Activated CD4-positive, alpha-beta T cell treated with anti-CD3 and anti-CD28 coated beads for 36 hours (primary cell): ENCODE data around the gene BMPER. TPM values are rescaled to one million over a fixed set of nuclear protein-coding genes. Genes with fewer than 3 reads are reported as not detected.
A peak's percentile ranks its signal among the peaks of the same experiment; 100 is the strongest.

ENCODE experiments used
- ATAC-seq: fragments of 200-7000 bp; cut with Tn5 transposase; one replicate; pipeline ENCODE4 v1.10.0; 2021; ENCODE audit warnings: mild to moderate bottlenecking, moderate library complexity
- CTCF ChIA-PET: fragments of 350-600 bp; sonication (Branson Sonifier 250); formaldehyde crosslinking; loops from one replicate; lab custom pipeline; 2021; ENCODE audit warnings: antibody characterized with exemption; lab: Charles Lee
- POLR2A ChIA-PET: fragments of 350-600 bp; sonication (Branson Sonifier 250); formaldehyde crosslinking; loops from one replicate; lab custom pipeline; 2021; ENCODE audit warnings: antibody characterized with exemption, inconsistent platforms; lab: Charles Lee
- DNase-seq: peaks from one replicate; pipeline ENCODE4 v3.0.0-alpha.2; 2020
- H3K27ac Mint-ChIP-seq: one replicate; pipeline ENCODE4 v1.8.0; 2021; ENCODE audit warnings: mixed read lengths
- H3K27me3 Mint-ChIP-seq: one replicate; pipeline ENCODE4 v1.8.0; 2021; ENCODE audit warnings: mixed read lengths
- H3K36me3 Mint-ChIP-seq: one replicate; pipeline ENCODE4 v1.8.0; 2021; ENCODE audit warnings: low read depth, mixed read lengths
- H3K4me1 Mint-ChIP-seq: one replicate; pipeline ENCODE4 v1.8.0; 2021; ENCODE audit warnings: mixed read lengths
- H3K4me3 Mint-ChIP-seq: one replicate; pipeline ENCODE4 v1.8.0; 2021; ENCODE audit warnings: mild to moderate bottlenecking, moderate library complexity, mixed read lengths
- H3K9me3 Mint-ChIP-seq: one replicate; pipeline ENCODE4 v1.8.0; 2021; ENCODE audit warnings: low read depth, mixed read lengths
- intact Hi-C, 2 experiments: fragments of 100-400 bp; cut with DNase I in 1 of 2; cut with micrococcal nuclease in 1 of 2; formaldehyde crosslinking; loops; one replicate each; pipeline versions ENCODE4 v1.14.2 to v1.15.1; 2022 to 2024; cut with DNase I, micrococcal nuclease
- total RNA-seq, 2 experiments: library from RNA; stranded (reverse); gene quantifications; one replicate each; pipeline ENCODE4 v1.2.3, GENCODE V29; 2021

Gene BMPER
- total RNA-seq, result not detected

GRCh38 chr7:33905389-33906032 lies at the start of gene BMPER:
Gene BMPER, plus strand, starts transcription at chr7:33905539. Its CDS starts 75 bp downstream, at chr7:33905614.
- ATAC-seq, result peak; percentile 48
- Mint-ChIP-seq H3K4me3 (peak within 1 kb of the TSS; percentile 59), H3K36me3 (no peaks in the 10 kb centered on the region), H3K4me1 (peaks cover 9% of the 10 kb centered on the region), H3K9me3 (no peaks in the 10 kb centered on the region), H3K27me3 (peaks cover 53% of the 10 kb centered on the region), H3K27ac (no peak within 1 kb of the TSS)
- peak; percentile 55 for DNase-seq
- POLR2A ChIA-PET, result no interaction called here
- CTCF ChIA-PET, result interaction anchor here (2.3 kb wide), 1 partner anchor 10 kb away, joined by 18 read pairs; no protein-coding TSS in a partner anchor
- intact Hi-C loops, result loop anchor here in 1 of 2 experiments (10.0 kb wide), 1 partner anchor 1349 kb away; the partner anchor contains the start of gene TBX20

GRCh38 chr7:33861947-33862346 lies 43.4 kb upstream of the BMPER start:
- H3K9me3 Mint-ChIP-seq, result no peaks in the 10 kb centered on the region
- ChIA-PET CTCF (no interaction called here), POLR2A (no interaction called here)
- no peak for DNase-seq
- no peaks in the 10 kb centered on the region for H3K36me3 Mint-ChIP-seq
- no peak overlapping the region for H3K4me3 Mint-ChIP-seq
- no peak overlapping the region for H3K27ac Mint-ChIP-seq
- ATAC-seq, result no peak
- no peaks in the 10 kb centered on the region for H3K4me1 Mint-ChIP-seq
- peaks cover 5% of the 10 kb centered on the region for H3K27me3 Mint-ChIP-seq
- intact Hi-C loops, result no loop called here

- Mint-ChIP-seq H3K27me3 (peaks cover 5% of the 10 kb centered on the region), H3K27ac (no peak overlapping the region), H3K4me3 (no peak overlapping the region), H3K36me3 (no peaks in the 10 kb centered on the region), H3K4me1 (no peaks in the 10 kb centered on the region), H3K9me3 (no peaks in the 10 kb centered on the region)
- DNase-seq (no peak), ATAC-seq (no peak)
- intact Hi-C loops, result no loop called here
- ChIA-PET CTCF (no interaction called here), POLR2A (no interaction called here)
Measured at GRCh38 chr7:33862946-33863814, 42.2 kb upstream of the BMPER start.

GRCh38 chr7:33868166-33868565 lies 37.2 kb upstream of the BMPER start:
- H3K4me3 Mint-ChIP-seq, result no peak overlapping the region
- no peak overlapping the region for H3K27ac Mint-ChIP-seq
- H3K4me1 Mint-ChIP-seq, result no peaks in the 10 kb centered on the region
- no peaks in the 10 kb centered on the region for H3K36me3 Mint-ChIP-seq
- POLR2A ChIA-PET, result no interaction called here
- intact Hi-C loops, result no loop called here
- no peaks in the 10 kb centered on the region for H3K9me3 Mint-ChIP-seq
- DNase-seq (no peak), ATAC-seq (no peak)
- CTCF ChIA-PET, result no interaction called here
- H3K27me3 Mint-ChIP-seq, result no peaks in the 10 kb centered on the region

GRCh38 chr7:33869176-33869575 lies 36.2 kb upstream of the BMPER start:
- ChIA-PET CTCF (no interaction called here), POLR2A (no interaction called here)
- Mint-ChIP-seq H3K27ac (no peak overlapping the region), H3K4me3 (no peak overlapping the region), H3K36me3 (no peaks in the 10 kb centered on the region), H3K27me3 (no peaks in the 10 kb centered on the region), H3K9me3 (no peaks in the 10 kb centered on the region), H3K4me1 (no peaks in the 10 kb centered on the region)
- DNase-seq, result no peak
- ATAC-seq, result no peak
- intact Hi-C loops, result no loop called here

- Mint-ChIP-seq H3K27me3 (no peaks in the 10 kb centered on the region), H3K9me3 (no peaks in the 10 kb centered on the region), H3K36me3 (no peaks in the 10 kb centered on the region), H3K27ac (no peak overlapping the region), H3K4me3 (no peak overlapping the region), H3K4me1 (no peaks in the 10 kb centered on the region)
- ChIA-PET CTCF (interaction anchor here (0.9 kb wide), 1 partner anchor 26 kb away, joined by 4 read pairs; no protein-coding TSS in a partner anchor), POLR2A (no interaction called here)
- intact Hi-C loops, result no loop called here
- DNase-seq (no peak), ATAC-seq (no peak)
Measured at GRCh38 chr7:33870120-33870519, 35.2 kb upstream of the BMPER start.

GRCh38 chr7:33872870-33873269 lies 32.5 kb upstream of the BMPER start:
- ChIA-PET CTCF (no interaction called here), POLR2A (no interaction called here)
- no peaks in the 10 kb centered on the region for H3K9me3 Mint-ChIP-seq
- intact Hi-C loops, result no loop called here
- no peaks in the 10 kb centered on the region for H3K4me1 Mint-ChIP-seq
- no peak overlapping the region for H3K27ac Mint-ChIP-seq
- DNase-seq, result no peak
- no peaks in the 10 kb centered on the region for H3K36me3 Mint-ChIP-seq
- no peaks in the 10 kb centered on the region for H3K27me3 Mint-ChIP-seq
- H3K4me3 Mint-ChIP-seq, result no peak overlapping the region
- no peak for ATAC-seq

GRCh38 chr7:33873518-33873917 lies 31.8 kb upstream of the BMPER start:
- H3K27me3 Mint-ChIP-seq, result no peaks in the 10 kb centered on the region
- H3K36me3 Mint-ChIP-seq, result no peaks in the 10 kb centered on the region
- no peak overlapping the region for H3K4me3 Mint-ChIP-seq
- H3K9me3 Mint-ChIP-seq, result no peaks in the 10 kb centered on the region
- ATAC-seq, result no peak
- DNase-seq, result no peak
- intact Hi-C loops, result no loop called here
- POLR2A ChIA-PET, result no interaction called here
- CTCF ChIA-PET, result no interaction called here
- H3K4me1 Mint-ChIP-seq, result no peaks in the 10 kb centered on the region
- no peak overlapping the region for H3K27ac Mint-ChIP-seq

- Mint-ChIP-seq H3K27ac (no peak overlapping the region), H3K36me3 (no peaks in the 10 kb centered on the region), H3K27me3 (no peaks in the 10 kb centered on the region), H3K4me3 (no peak overlapping the region), H3K4me1 (no peaks in the 10 kb centered on the region), H3K9me3 (no peaks in the 10 kb centered on the region)
- ATAC-seq, result no peak
- ChIA-PET POLR2A (no interaction called here), CTCF (interaction anchor here (0.6 kb wide), 1 partner anchor 82 kb away, joined by 3 read pairs; no protein-coding TSS in a partner anchor)
- DNase-seq, result no peak
- intact Hi-C loops, result no loop called here
Measured at GRCh38 chr7:33873981-33874750, 31.2 kb upstream of the BMPER start.

GRCh38 chr7:33874943-33875342 lies 30.4 kb upstream of the BMPER start:
- Mint-ChIP-seq H3K36me3 (no peaks in the 10 kb centered on the region), H3K9me3 (no peaks in the 10 kb centered on the region)

GRCh38 chr7:33876596-33877274 lies 28.6 kb upstream of the BMPER start:
- no peaks in the 10 kb centered on the region for H3K36me3 Mint-ChIP-seq
- ATAC-seq (no peak), DNase-seq (no peak)
- ChIA-PET POLR2A (no interaction called here), CTCF (interaction anchor here (0.6 to 1.0 kb wide), 2 partner anchors 24 to 432 kb away, joined by 3 read pairs; no protein-coding TSS in a partner anchor)
- H3K4me1 Mint-ChIP-seq, result no peaks in the 10 kb centered on the region
- no peak overlapping the region for H3K27ac Mint-ChIP-seq
- intact Hi-C loops, result no loop called here
- peaks cover 2% of the 10 kb centered on the region for H3K27me3 Mint-ChIP-seq
- no peaks in the 10 kb centered on the region for H3K9me3 Mint-ChIP-seq
- H3K4me3 Mint-ChIP-seq, result no peak overlapping the region

More at GRCh38 chr7:33874943-33875342, 30.4 kb upstream of the BMPER start:
- Mint-ChIP-seq H3K27ac (no peak overlapping the region), H3K4me1 (no peaks in the 10 kb centered on the region), H3K4me3 (no peak overlapping the region), H3K27me3 (no peaks in the 10 kb centered on the region)
- CTCF ChIA-PET, result interaction anchor here (0.6 kb wide), 1 partner anchor 81 kb away, joined by 3 read pairs; no protein-coding TSS in a partner anchor
- DNase-seq (no peak), ATAC-seq (no peak)
- intact Hi-C loops, result no loop called here
- POLR2A ChIA-PET, result no interaction called here
